Type B pancreatic cell (in vitro differentiated cells): Measurements from ENCODE around the gene PGAM2. TPM values are rescaled to one million over a fixed set of nuclear protein-coding genes. Genes with fewer than 3 reads are reported as not detected.

Experiments
- DNase-seq: peaks from one replicate; pipeline ENCODE4 v3.0.0; 2021; ENCODE audit warnings: mixed read lengths; ENCODE audit not compliant: unreplicated experiment; ENCODE audit errors: extremely low spot score
- H3K27ac Mint-ChIP-seq: 2 replicates; pipeline ENCODE4 v1.8.0; 2021; ENCODE audit warnings: mild to moderate bottlenecking, mixed read lengths
- H3K27me3 Mint-ChIP-seq: 2 replicates; pipeline ENCODE4 v1.8.0; 2021; ENCODE audit warnings: mixed read lengths
- H3K36me3 Mint-ChIP-seq: 2 replicates; pipeline ENCODE4 v1.8.0; 2021; ENCODE audit warnings: mixed read lengths
- H3K4me1 Mint-ChIP-seq: one replicate; pipeline ENCODE4 v1.8.0; 2021; ENCODE audit warnings: mixed read lengths; ENCODE audit not compliant: unreplicated experiment
- H3K4me3 Mint-ChIP-seq: 2 replicates; pipeline ENCODE4 v1.8.0; 2021; ENCODE audit warnings: mild to moderate bottlenecking, mixed read lengths
- H3K9me3 Mint-ChIP-seq: 2 replicates; pipeline ENCODE4 v1.8.0; 2021; ENCODE audit warnings: mixed read lengths
- CTCF ChIP-seq: fragments of 200-600 bp; sonication (generic); conservative IDR thresholded peaks from 2 replicates; pipeline ENCODE4 v1.5.0; 2021; ENCODE audit warnings: antibody characterized with exemption, mild to moderate bottlenecking
- total RNA-seq: library from RNA; stranded (reverse); gene quantifications from 2 replicates; pipeline ENCODE4 v1.2.1, GENCODE V29; 2021; ENCODE audit warnings: low replicate concordance

PGAM2 gene
- total RNA-seq, 1 donor from 2014 or later: 0.72 TPM

- Mint-ChIP-seq H3K27me3 (no peaks in the 10 kb centered on the region), H3K27ac (no peak overlapping the region), H3K36me3 (no peaks in the 10 kb centered on the region), H3K9me3 (no peaks in the 10 kb centered on the region), H3K4me1 (no peaks in the 10 kb centered on the region), H3K4me3 (no peak overlapping the region)
- DNase-seq: no peak
- TF ChIP-seq CTCF: no peak
Observed at GRCh38 chr7:44111761-44112160, 46.4 kb upstream of the PGAM2 start.

- peaks cover under 1% of the 10 kb centered on the region for H3K27me3 Mint-ChIP-seq
Observed at GRCh38 chr7:44110719-44111635, 45.6 kb upstream of the PGAM2 start.

GRCh38 chr7:44109991-44110390 is 44.6 kb upstream of the PGAM2 start:
- H3K4me1 Mint-ChIP-seq: peaks cover 6% of the 10 kb centered on the region
- H3K27me3 Mint-ChIP-seq: peaks cover 10% of the 10 kb centered on the region
- DNase-seq: no peak
- H3K27ac Mint-ChIP-seq: no peak overlapping the region
- no peak overlapping the region for H3K4me3 Mint-ChIP-seq
- TF ChIP-seq CTCF: no peak
- H3K36me3 Mint-ChIP-seq: no peaks in the 10 kb centered on the region
- no peaks in the 10 kb centered on the region for H3K9me3 Mint-ChIP-seq

More at GRCh38 chr7:44110719-44111635, 45.6 kb upstream of the PGAM2 start:
- no peak overlapping the region for H3K4me3 Mint-ChIP-seq
- H3K9me3 Mint-ChIP-seq: no peaks in the 10 kb centered on the region
- no peaks in the 10 kb centered on the region for H3K36me3 Mint-ChIP-seq
- no peak overlapping the region for H3K27ac Mint-ChIP-seq
- DNase-seq: no peak
- H3K4me1 Mint-ChIP-seq: peaks cover under 1% of the 10 kb centered on the region
- TF ChIP-seq CTCF: no peak

GRCh38 chr7:44108768-44109750 is 43.7 kb upstream of the PGAM2 start:
- Mint-ChIP-seq H3K27ac (no peak overlapping the region), H3K9me3 (no peaks in the 10 kb centered on the region), H3K36me3 (no peaks in the 10 kb centered on the region), H3K4me1 (peaks cover 6% of the 10 kb centered on the region), H3K27me3 (peaks cover 13% of the 10 kb centered on the region), H3K4me3 (no peak overlapping the region)
- TF ChIP-seq CTCF: peak; percentile 36
- DNase-seq: no peak

GRCh38 chr7:44107961-44108767 is 42.8 kb upstream of the PGAM2 start:
- no peaks in the 10 kb centered on the region for H3K9me3 Mint-ChIP-seq
- no peak for DNase-seq
- no peaks in the 10 kb centered on the region for H3K36me3 Mint-ChIP-seq
- no peak for TF ChIP-seq CTCF
- H3K4me1 Mint-ChIP-seq: peaks cover 10% of the 10 kb centered on the region
- H3K4me3 Mint-ChIP-seq: no peak overlapping the region
- peaks cover 17% of the 10 kb centered on the region for H3K27me3 Mint-ChIP-seq
- H3K27ac Mint-ChIP-seq: no peak overlapping the region
